KOPT-K1 (cell line): ENCODE results near the gene MAB21L2.

Source experiments
- H3K27ac ChIP-seq: fragments of 200-600 bp; sonication (generic); 2 replicates; pipeline ENCODE4 v1.5.1; 2016; ENCODE audit warnings: antibody characterized with exemption, mild to moderate bottlenecking, low read depth, low read length; ENCODE audit not compliant: poor library complexity, severe bottlenecking
- H3K36me3 ChIP-seq: fragments of 200-600 bp; sonication (generic); 2 replicates; pipeline ENCODE4 v1.5.1; 2017; ENCODE audit warnings: antibody characterized with exemption, mild to moderate bottlenecking, low read length, moderate library complexity; ENCODE audit not compliant: insufficient read depth
- H3K9me3 ChIP-seq: fragments of 200-600 bp; sonication (generic); 2 replicates; pipeline ENCODE4 v1.5.1; 2017; ENCODE audit warnings: antibody characterized with exemption, low read length, mild to moderate bottlenecking; ENCODE audit not compliant: insufficient read depth, poor library complexity, severe bottlenecking

MAB21L2 gene

DNA sequence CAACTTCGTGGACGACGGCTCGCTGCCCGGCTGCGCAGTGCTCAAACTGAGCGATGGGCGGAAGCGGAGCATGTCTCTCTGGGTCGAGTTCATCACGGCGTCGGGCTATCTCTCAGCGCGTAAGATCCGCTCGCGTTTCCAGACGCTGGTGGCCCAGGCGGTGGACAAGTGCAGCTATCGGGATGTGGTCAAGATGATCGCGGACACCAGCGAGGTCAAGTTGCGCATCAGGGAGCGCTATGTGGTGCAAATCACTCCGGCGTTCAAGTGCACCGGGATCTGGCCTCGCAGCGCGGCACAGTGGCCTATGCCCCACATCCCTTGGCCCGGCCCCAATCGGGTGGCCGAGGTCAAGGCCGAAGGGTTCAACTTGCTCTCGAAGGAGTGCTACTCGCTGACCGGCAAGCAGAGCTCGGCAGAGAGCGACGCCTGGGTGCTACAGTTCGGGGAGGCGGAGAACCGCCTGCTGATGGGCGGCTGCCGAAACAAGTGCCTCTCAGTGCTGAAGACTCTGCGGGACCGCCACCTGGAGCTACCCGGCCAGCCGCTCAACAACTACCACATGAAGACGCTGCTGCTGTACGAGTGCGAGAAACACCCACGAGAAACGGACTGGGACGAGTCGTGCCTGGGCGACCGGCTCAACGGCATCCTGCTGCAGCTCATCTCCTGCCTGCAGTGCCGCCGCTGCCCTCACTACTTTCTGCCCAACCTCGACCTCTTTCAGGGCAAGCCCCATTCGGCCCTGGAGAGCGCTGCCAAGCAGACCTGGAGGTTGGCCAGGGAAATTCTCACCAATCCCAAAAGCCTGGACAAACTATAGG is 1.5 kb downstream of the MAB21L2 start:
- H3K9me3 ChIP-seq, result peaks cover 41% of the 10 kb centered on the region
- no peak overlapping the region for H3K27ac ChIP-seq
- H3K36me3 ChIP-seq, result peaks cover 16% of the 10 kb centered on the region

DNA sequence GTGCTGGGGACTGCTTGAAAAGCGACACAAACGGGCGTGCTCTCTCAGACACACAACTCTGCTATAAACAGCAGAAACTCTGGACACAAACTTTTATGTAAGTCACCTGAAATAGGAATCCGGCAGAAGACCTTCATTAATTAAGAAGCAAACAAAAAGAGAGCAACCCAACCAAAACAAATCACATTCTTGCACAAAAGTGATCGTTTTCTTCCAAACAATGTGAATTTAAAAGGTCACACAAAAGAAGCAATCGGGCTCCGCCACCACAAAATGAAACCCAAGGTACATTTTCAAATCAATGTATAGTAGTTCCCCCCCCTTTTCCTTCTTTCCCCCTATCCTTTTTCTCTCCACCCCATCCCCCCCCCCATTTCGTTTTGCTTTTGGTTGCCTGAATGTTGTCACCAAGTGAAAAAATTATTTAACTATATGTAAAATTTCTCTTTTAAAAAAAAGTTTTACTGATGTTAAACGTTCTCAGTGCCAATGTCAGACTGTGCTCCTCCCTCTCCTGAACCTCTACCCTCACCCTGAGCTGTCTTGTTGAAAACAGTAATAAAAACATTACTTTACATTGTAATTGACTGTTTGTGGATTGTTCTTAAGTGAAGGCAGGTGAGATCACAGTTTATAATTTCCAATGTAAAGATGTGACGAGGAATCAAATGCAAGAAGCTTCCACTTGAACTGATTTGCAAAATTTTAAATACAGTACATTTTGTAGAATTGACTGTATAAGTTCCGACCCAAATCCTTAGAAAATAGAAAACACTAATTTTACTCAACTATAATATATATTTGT is 2.4 kb downstream of the MAB21L2 start:
- peaks cover 41% of the 10 kb centered on the region for H3K9me3 ChIP-seq
- H3K27ac ChIP-seq, result no peak overlapping the region
- peaks cover 24% of the 10 kb centered on the region for H3K36me3 ChIP-seq

DNA sequence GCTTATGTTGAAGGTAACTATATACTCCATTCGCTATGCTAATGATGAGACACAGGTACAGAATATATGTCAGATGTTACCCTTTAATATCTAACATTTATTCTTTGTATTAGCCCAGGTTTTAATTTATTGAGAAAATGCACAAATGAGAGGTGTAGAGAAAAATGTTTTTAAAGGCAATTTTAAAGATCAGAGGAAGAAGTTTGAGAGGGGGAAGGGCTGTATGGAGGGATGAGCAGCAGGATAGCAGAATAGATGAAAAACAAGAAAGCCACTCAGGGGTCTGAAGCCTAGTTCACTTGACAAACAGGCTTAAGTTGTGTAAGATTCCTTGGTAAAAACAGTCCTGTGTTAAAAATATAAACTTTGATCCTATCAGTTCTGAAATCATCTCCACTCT is 3.7 kb downstream of the MAB21L2 start:
- H3K36me3 ChIP-seq, result peaks cover 27% of the 10 kb centered on the region
- H3K27ac ChIP-seq, result no peak overlapping the region
- peaks cover 31% of the 10 kb centered on the region for H3K9me3 ChIP-seq

DNA sequence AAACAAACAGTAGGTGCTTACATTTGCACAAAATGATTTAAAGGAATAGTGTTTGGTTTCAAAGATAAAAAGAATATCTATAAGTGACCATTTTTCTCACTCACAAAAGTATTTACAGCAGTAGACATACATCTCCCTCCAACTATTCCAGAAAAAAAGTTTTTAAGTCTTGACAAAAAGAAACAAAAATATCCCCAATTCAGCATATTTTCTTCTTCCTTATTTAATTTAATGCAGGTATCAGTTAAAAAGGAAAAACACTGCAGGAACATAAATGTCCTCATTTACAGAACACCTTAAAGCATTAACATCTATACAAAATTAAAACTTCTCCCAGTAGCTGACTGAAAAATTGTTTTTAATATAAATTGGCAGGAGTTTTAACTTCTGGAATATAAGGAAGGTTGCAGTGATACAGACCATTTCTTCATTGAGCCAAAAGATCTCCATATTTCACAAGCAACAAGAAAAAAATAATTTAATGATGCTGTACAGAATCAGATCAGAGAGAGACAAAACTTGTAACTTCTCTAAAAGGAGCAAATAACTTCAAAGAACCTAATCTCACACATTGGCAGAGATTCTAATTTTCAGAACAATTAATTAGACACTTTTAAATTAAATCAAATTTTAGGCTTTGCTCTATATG is 4.3 kb downstream of the MAB21L2 start:
- peaks cover 27% of the 10 kb centered on the region for H3K9me3 ChIP-seq
- no peak overlapping the region for H3K27ac ChIP-seq
- peaks cover 27% of the 10 kb centered on the region for H3K36me3 ChIP-seq

DNA sequence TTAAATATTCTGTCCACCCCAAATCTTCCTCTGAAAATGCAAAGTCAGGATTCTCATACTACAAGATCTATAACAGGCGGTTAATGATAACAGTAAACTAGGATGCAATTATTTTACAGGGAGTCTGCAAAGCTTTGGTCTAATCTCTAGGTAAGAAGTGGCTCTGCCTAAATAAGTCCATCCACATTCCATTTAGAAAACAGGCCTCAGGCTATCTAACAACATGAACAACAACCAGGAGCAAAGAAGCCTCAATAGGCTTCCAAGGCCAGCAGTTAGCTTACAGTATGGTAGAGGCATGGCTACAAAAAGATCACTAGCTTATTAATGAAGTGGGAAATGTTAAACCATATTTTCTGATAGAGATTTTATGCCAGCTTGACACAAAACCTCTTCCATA is 6.4 kb downstream of the MAB21L2 start:
- Histone ChIP-seq H3K36me3 (peaks cover 17% of the 10 kb centered on the region), H3K27ac (no peak overlapping the region), H3K9me3 (peaks cover 7% of the 10 kb centered on the region)

DNA sequence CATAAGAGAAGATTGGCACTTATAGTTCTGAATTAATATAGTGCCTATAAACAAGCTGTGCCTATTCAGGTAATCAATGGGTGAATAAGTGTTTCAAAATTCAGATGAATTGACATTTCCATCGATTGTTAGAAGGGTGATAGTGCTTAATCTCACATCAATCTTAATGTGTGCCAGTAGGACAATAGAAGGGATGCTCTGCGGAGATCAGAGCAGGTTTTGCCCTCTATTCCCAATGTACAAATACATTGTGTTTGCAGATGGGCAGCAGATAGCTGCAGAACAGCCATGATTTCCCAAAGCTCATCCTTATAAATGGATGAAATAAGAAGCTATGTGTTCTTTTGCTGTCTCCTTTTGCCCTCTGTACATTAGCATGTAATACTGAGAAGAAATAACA is 7.2 kb downstream of the MAB21L2 start:
- Histone ChIP-seq H3K27ac (no peak overlapping the region), H3K36me3 (peaks cover 12% of the 10 kb centered on the region), H3K9me3 (no peaks in the 10 kb centered on the region)

DNA sequence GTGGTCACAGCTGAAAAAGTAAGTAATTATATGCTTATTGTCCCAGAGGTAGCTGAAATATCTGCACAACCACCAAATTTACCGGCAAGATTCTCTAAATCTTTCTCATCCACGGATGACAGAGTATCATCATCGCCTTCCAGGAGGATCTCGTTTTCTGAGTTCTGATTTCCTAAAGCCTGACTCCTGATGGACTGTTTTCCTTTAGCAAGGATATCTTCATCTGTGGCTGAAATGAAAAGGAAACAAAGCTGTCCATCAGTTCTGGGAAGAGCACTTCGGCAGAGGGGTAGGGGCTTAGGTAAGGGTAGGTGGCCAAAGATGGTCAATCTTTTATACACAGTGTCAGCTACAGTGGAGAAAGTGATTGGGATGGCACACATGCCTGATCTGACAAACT is 8.7 kb downstream of the MAB21L2 start:
- no peaks in the 10 kb centered on the region for H3K9me3 ChIP-seq
- peaks cover 12% of the 10 kb centered on the region for H3K36me3 ChIP-seq
- H3K27ac ChIP-seq, result no peak overlapping the region

DNA sequence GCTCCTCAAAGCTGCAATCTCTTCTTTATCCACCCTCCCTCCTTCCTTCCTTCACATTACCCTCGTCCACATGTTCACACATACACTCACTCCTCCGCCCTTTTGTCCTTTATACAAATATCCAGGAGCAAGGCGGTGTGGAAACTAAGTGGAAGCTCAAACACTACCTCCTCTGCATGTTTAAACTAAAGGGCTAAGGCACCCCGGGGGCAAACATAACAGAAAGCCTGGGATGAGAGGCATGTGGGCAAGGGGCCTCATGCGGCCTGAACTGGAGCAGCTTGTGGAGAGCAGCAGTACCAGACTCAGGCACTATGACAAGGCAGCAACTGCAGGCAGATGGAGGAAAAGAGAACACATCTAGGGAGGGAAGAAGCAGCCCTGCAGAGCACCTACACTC is 9.5 kb downstream of the MAB21L2 start:
- no peak overlapping the region for H3K27ac ChIP-seq
- H3K36me3 ChIP-seq, result peaks cover 12% of the 10 kb centered on the region
- no peaks in the 10 kb centered on the region for H3K9me3 ChIP-seq

DNA sequence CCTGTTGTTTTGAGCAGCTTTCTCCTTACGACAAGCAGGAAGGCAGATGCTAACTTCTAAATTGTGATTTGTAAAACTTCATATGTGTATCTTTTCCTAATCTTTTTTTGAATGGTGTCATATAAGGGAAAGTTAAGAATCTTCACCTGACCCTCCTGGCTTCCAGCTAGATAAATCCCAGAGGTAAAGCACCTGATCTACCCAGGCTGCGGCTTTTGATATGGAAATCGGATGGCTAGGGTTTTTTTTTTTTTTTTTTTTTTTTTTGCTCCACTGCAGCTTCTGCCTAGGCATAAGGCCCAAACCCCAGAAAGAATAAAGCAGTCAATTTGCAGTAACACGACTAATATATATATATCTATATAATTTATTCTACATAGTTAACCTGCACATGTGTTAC is 10.0 kb downstream of the MAB21L2 start:
- no peak overlapping the region for H3K27ac ChIP-seq
- peaks cover 12% of the 10 kb centered on the region for H3K36me3 ChIP-seq
- no peaks in the 10 kb centered on the region for H3K9me3 ChIP-seq

DNA sequence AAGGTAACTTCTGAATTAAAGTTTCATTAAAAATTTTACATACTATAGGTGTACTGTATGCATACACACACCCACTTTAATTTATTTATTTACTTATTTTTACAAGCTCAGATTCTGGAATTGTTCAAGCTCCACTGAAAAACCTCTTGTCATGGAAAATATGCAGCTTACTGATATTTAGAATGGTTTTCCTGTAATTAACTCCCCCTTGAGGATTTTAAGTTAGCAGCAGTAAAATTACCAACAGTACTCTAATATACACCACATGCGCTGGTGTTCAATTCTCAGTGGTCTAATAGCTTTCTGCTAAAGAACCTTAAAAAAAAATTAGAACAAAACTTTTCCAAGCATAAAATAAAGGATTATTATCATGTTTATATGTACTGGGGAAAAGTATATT is 12.0 kb downstream of the MAB21L2 start:
- Histone ChIP-seq H3K27ac (no peak overlapping the region), H3K9me3 (no peaks in the 10 kb centered on the region), H3K36me3 (peaks cover 6% of the 10 kb centered on the region)

DNA sequence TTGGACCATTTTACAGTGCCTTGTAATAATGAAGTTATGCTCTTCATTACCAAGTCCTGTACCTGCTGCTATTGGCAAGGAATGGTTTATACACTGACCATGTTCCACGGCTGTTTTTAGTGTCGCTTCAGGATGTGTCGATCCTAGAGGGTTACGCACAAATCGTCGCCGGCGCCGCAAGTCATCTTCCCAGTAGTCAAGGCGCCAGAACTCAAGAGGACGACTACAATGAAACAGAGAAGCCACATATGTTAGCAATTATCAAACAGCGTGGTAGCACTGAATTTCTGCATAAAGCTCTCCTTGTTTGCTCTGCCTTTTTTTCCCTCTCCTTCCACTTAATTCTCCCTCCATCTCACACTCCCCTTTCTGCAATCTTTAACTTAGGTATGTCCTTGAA is 17.0 kb downstream of the MAB21L2 start:
- Histone ChIP-seq H3K36me3 (no peaks in the 10 kb centered on the region), H3K27ac (no peak overlapping the region), H3K9me3 (no peaks in the 10 kb centered on the region)

DNA sequence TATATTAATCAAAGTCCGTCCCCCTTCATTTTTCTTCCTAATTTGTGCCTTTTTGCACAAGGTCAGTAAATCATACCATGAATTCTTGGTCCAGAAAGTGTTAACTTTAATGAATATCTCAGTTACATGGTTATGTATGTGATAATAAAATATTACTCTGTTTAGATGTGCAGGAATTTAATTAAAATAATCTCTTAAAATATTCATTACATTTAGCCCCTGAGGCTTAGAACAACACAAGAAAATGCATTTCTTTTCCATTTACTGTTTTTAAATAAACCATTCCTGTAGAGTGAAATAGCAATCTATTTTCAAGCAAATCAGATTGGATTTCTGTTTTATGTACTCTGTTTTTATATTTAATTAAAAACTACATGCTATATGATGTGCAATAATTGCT is 17.6 kb downstream of the MAB21L2 start:
- Histone ChIP-seq H3K9me3 (no peaks in the 10 kb centered on the region), H3K27ac (no peak overlapping the region), H3K36me3 (no peaks in the 10 kb centered on the region)

DNA sequence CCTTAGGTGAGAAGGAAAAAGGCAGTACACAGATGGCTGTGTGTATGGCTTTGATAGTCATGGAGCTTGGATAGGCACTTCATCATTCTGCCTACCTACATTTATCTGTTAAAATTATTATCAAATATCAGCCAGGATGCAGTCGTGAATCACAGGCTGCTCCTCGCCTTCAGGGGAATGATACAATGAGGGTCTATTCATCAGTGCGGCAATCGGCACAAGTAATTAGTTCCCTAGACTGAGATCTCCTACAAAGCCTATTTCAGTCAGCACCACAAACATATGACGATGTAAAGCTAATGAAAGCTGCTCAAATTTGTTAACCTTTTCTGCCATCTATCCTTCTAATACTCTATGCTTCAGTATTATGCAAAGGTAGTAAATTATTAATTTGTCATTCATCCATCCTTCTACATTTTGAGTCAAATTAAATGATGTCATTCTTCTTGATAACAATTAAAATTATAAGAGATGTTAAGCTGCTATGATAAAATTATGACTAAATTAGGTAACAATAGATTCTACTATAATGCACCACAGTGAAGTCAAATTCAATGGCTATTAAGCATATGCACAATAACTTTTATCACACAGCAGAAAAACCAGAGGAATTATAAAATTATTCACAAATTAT is 19.0 kb downstream of the MAB21L2 start:
- no peaks in the 10 kb centered on the region for H3K36me3 ChIP-seq
- H3K27ac ChIP-seq, result no peak overlapping the region
- H3K9me3 ChIP-seq, result no peaks in the 10 kb centered on the region

DNA sequence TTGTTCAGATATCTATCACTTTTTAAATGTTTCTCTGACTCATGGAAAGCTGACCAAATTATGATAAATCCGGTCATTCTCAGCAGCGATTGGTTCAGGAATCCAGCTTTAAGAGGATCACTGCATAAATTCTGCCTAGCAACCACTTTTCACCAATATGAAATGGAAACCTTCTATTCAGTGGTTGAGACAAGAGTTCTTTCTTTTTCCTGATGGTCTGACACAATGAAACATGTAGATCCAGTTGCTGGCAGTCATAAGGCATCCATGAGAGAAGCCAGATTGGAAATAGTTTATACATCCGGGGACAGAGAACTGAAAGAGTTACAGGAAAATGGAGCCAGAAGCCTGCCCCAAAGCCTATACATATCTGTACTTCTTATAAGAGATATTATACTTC is 27.2 kb downstream of the MAB21L2 start:
- H3K36me3 ChIP-seq, result no peaks in the 10 kb centered on the region
- H3K9me3 ChIP-seq, result no peaks in the 10 kb centered on the region
- no peak overlapping the region for H3K27ac ChIP-seq

DNA sequence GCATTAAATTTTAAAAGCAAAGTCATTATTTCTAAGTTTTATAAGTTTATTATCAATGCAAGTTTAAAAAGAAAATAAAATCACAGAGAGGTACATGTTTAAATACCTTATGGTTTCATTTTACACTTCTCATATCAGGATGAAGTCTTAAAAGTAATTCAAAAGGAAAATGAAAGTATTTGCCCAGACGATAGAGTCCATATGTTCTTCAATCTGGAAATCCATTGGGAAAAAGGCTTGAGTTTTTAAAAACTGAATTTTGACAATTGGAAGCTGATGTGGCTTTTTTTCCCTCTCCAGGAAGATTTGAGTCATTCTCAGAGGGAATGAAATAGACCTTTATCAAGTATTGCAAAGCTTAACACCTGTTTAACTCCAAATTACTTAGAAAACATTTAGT is 37.1 kb downstream of the MAB21L2 start:
- Histone ChIP-seq H3K27ac (no peak overlapping the region), H3K36me3 (no peaks in the 10 kb centered on the region), H3K9me3 (no peaks in the 10 kb centered on the region)
